DMS79 (cell line): Measurements from ENCODE around the gene FRZB.
"Not testable (repeated sequence)": the region's sequence is repeated elsewhere in the genome, so short reads cannot be mapped to it uniquely, and the experiment has no call there.

Experiments
- DNase-seq: peaks from one replicate; lab custom pipeline; 2025; lab: John Stamatoyannopoulos, UW

The FRZB gene

DNA sequence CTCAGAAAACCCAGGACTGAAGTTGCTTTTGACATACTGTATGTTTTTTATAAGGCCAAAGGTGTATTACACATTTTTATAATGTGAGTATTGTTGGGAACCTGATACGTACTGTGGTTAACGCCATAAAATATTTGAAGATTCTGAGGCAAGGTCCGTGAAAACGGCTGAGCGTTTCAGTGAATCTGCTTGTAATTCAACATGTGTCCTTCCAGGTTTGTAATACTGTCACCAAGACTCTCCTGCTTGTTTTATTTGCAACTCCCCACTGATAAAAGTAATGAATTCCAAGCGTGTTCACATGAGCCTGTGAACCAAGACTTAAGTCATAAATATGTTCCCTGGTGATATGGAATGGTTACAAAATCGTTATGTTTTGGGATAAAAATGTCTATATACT is 23.9 kb upstream of the FRZB start:
- no peak for DNase-seq

DNA sequence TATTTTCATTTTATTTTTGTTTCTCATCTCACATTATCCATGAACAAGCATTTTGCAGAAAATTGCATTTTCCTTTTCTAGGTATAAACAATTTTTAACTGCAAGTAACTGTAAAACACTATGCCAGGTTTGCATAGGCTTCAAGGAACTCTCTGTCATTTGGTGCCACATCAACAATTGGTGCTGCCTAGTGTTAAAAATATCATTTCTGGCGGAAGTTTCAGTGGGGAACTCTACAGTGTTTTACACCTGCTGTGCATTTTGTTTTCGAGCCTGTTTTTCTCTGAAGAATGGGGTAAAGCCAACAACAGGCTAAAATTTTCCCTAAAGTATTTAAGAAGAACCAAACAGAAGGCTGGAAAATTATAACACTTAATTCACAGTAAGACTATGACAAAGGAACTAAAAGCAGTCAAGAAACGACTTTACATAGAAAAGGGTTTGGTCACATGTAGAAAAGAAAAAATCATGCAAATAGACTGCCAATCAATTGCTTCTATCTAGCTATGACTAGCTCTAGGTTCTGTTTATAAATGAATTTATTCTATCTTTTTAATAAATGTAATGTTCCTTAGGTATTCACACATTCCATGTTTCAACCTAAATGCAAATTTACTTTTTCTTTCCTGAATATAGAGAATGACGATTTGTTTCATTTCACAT is 21.4 kb upstream of the FRZB start:
- no peak for DNase-seq

DNA sequence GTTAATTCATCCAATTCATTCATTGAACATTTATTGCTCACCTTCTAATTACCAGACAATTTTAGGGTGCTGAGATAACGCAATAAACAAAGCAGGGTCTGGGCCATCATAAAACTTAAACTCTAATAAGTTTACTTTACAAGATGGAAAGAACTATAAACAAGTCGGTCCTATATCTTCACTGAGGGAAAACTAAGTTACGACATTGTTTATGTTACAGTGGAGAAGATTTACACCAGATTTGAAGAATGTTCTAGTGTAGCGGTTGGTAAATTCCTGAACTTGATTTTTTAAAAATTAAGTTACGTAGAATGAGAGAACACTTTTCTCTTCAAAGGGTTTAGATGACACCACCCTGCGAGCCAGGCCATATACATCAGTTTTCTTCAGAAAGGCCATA is 20.7 kb upstream of the FRZB start:
- DNase-seq = no peak

DNA sequence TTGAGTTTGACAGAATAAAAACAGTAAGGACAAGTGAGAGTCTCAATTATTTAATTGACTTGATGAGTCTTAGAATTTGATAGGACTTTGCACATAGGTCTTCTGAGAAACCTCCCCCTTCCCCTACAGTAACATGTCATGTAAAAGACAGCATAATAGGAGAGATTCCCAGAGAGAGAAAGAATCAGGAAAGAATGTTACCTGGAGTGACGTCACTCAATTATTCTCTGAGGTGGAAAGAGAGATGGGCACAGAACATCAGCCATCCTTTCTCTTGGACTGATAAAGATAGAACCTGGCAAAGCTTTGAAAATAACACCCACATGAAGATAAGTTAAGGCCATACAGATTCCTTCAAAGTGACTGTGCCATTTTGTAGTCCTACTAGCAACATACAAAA is 19.3 kb upstream of the FRZB start:
- no peak for DNase-seq

DNA sequence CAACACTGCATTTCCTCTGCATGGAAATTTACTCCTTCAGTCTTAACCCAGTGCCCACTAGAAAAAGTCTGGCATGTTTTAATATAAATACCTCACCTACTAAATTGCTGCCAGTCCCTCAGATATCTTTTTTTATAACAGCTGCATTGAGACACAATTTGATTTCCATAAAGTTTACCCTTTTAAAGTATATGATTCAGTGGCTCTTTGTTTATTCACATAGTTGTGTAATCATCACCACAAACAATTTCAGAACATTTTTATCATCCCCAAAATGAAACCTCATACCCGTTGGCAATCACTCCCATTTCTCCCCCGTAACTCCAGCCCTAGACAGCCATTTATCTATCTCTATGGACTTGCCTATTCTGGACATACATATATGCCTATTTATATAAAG is 17.0 kb upstream of the FRZB start:
- DNase-seq = no peak

DNA sequence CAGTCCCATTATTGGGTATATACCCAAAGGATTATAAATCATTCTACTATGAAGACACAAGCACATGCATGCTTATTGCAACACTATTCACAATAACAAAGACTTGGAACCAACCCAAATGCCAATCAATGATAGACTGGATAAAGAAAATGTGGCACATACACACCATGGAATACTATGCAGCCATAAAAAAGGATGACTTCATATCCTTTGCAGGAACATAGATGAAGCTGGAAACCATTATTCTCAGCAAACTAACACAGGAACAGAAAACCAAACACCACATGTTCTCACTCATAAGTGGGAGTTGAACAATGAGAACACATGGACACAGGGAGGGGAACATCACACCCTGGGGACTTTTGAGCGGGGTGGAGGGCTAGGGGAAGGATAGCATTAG is 13.7 kb upstream of the FRZB start:
- DNase-seq = not testable (repeated sequence)

DNA sequence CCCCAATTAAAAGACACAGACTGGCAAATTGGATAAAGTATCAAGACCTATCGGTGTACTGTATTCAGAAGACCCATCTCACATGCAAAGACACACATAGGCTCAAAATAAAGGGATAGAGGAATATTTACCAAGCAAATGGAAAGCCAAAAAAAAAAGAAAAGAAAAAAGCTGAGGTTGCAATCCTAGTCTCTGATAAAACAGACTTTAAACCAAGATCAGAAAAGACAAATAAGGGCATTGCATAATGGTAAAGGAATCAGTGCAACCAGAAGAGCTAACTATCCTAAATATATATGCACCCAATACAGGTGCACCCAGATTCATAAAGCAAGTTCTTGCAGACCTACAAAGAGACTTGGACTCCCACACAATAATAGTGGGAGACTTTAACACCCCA is 10.2 kb upstream of the FRZB start:
- not testable (repeated sequence) for DNase-seq

DNA sequence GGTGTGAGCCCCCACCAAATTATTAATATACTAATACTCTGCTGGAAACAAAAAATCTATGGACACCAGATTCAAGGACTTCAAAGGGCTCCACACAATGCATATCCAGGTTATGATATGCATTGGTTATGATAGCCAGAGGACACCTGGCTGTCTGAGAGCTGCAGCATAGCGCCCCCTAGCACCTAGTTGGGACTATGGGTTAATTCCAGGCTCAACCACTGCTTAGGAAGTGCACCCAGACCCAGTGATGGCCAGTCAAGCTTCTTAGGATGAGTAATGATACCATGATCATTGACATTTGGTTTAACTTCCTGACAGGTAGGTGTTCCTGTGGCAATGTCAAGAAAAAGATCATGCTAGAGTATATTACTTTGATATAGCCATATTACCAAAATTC is 3.8 kb upstream of the FRZB start:
- DNase-seq = no peak

DNA sequence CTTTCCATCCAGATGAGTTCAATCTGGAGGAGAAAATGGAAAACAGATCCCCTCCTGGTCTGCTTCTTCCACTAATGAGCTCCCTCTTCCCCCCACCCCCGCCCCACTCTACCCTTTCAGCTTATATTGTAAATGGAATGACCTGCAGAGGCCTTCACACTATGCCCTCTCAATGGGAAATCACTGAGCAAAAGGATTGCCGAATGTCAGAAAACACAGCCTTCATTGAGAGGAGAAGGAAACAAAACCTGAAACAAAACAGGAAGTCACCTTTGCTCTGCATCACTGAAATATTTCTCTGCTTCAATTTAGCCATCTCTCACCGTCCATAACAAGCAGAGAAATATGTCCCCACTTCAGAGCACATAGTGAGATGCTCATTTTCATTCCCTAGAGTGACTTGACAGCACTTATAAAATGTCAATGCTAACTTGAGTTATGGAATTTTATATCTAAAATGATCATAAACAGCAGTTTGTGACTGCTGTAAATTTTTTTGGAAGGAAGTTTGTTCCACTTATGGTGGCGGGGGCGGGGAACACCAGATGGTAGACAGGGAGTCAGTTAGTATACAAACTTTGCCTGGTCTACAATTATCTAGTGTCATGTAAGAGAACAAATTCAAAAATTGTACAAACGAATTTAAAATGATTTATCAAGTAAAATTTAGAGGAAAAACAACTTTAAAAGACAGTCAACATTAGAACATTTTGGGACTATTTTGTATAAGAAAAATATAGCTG is 1.8 kb upstream of the FRZB start:
- DNase-seq = no peak

DNA sequence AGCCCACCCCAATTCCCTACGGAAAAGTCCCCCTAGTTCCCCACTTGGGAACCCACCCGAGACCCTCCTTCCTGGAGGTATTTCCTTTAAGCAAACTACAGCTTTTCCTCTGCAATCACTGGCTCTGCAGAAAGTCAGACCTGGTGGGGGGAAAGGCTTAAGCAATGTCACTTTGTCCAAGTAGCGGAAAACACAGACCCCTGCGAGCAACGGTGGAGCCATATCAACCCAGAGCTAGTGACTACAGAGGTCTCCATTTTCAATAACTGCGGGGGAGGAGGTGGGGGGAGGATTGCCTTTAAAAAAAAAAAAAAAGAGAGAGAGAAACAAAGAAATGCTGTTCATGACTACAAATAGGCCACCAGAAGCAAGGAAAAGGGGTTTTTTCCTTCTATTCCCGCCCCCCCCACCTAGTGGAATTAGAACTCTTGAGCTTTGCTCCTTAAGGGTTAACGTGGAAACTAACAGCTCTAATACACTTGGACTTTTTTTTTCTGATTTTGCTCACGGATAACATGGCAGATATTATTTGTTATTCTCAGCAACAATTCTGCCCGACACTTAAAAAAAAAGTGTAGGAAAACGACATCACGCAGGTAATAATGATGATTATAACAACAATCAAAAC is 1.1 kb upstream of the FRZB start:
- DNase-seq = no peak

DNA sequence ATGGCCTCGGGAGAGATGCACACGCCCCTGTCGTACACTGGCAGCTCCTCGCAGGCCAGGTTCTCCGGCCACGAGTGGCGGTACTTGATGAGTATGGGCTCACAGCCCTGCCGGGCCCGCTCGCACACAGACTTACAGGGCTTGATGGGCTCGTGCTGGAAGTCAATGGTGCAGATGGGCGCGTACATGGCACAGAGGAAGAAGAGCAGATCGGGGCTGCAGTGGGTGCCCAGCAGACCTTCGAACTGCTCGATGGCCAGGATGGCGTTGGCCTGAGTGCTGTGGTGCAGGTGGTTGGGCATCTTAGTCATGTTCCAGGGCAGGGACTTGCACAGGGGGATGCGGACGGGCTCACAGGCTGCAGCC is 359 bp downstream of the FRZB start:
- no peak for DNase-seq

DNA sequence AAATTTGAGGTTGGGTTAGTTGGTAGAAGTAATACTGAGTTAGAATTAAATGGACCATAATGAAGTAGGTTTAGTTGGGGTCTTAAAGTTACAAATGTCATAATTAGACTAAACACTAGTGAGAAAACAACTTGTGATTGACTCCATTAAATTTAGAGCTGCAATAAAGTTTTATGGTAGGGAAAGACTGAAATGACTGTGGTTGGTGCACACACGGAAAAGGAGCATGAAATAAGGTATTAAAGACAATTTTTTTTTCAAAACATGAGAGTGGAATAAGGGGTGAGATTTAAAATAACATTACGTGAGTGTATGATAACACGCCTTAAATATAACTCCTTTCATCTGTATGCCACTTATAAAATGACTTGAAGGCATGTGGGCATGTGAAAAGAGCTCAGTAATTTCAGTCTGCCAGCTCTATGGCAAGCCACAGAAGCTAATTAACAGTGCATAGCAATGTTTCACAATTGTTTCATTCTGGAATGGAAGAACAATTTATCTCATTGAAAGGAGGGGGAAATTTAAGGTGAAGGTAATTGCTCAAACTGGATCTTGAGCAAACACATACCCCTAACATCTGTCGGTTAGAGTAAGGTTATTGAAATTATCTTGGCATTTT is 1.4 kb downstream of the FRZB start:
- no peak for DNase-seq

DNA sequence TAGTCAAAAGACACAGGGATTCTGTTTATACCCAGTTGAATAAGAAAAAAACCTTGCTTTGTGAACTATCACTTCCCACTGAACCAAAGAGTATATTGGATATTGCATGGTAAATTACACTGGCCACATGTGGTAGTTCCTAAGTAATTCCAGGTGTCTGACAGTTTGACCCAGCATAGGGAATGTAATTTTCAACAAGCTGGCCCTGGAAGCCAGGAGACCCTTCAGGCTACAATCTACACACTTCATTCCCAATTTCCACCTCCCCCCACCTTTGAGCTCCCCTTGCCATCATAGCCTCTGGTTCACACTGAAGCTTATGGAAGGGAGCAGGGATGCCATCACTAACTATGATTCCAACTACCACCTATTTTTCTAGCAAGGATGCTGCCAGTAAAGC is 2.8 kb downstream of the FRZB start:
- DNase-seq = no peak

DNA sequence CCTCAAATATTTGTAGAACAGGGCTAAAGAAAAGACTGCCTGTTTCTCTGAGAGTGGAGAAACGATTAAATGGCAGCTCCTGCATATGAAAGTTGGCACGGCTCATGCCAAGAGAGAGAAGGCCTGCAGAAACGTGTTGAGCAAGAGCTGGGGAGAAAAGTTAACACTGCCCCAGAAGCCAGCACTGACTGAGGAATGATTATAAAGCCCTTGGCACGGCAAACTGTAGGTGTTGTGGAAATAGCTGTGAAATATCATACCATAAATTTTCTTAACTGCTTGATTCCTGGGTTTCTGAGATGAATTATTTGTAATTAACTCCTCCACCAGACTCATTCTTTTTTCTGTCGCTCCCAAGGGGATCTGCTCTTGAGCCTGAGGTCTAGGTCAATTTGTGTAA is 4.3 kb downstream of the FRZB start:
- DNase-seq = no peak

DNA sequence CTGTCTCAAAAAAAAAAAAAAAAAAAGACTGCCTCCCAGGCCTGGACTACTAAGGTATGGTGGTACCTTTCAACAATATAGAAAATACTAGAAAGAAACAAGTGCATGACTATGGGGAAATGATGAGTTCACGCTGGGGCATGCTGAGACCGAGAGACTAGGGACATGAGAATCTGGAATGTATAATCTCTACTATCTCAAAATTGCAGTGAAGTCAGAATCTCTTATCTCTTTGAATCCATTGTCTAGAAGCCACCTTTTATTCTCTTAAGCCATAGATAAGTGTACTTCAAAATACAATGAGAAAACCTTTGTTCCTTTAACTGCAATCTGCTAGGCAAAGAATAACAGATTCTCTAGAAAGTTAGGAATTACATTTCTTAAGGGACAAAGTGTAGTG is 5.6 kb downstream of the FRZB start:
- DNase-seq = no peak

DNA sequence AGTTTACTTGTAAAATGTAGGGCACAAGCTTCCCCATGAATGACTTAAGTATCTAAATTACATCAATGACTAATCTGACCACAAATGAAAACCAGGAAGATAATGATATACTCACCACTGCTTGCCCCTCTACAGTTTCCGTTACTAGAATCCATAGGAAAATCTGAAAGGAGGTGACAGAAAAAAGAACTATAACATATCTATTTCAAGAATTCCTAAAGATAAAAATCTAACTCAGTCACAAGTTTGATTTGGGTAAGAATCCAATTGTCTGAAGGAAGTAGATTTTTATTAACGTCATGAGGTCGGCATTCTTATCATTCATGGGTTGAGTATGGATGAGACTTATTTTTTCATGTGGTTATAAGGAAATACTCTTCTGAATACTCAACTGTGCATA is 7.8 kb downstream of the FRZB start:
- no peak for DNase-seq

DNA sequence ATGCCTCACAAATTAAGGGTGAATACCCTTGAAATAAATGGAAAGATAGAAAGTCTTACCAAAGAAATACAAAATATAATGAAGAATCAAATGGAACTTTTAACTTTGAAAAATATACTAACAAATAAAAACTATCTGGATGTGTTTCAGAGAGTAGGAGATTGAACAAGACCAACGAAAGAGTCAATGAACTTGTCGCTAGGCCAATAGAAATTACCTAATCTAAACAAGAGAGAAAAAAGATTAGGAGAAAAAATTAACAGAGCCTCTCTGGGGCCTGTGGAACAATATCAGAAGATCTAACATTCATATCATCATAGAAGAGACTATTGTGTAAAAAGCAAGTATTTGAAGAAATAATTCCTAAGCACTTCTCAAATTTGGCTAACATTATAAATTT is 11.1 kb downstream of the FRZB start:
- no peak for DNase-seq

DNA sequence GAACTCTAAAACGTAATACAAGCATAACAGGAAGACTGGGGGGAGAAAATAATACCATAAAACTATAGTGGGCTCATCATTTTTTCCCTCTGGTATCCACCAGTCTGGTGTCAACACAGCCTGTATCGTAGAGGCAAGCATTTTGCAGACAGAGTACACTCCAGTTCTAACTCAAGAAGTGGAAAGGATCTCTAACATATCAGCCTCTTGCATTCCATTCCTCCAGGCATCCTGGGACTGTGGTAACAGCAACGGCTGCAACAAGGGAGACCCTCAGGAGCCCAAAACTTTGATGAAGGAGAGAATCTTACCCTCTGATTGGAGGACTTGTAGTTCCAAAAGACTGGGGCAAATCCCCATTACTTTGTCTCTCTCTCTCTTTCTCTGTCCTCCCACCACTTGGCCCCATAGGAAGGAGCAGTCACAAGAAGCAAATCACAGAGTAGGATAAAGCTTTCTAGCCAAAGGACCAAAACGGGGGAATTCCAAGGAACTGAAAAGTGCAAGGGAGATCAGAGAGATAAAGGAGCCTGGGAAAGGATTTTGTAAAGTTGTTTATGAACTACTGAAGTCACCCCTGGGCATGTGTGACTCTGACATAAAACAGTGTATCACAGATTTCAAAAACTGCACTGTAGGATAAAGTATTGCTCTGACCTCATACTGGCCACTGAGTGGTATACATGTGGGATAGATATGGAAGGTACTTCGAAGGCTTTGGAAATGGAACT is 11.9 kb downstream of the FRZB start:
- no peak for DNase-seq

DNA sequence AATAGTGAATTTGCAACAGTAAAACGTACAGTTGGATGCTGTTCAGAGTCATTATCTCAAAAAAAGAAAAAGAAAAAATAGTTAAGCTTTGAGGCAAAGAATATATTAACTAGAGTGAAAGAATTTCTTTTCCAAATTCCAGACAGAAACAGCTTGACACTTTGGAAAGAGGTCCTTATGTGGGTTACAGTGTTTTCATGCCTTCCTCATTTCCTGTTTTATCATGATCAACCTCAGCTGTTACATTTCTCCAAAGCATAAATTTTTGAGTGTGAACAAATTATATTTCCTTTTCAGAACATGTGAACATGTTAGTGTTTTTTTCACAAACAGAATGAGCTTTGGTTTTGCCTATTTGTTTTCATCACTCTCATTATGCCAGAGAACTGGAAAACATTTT is 13.6 kb downstream of the FRZB start:
- no peak for DNase-seq

DNA sequence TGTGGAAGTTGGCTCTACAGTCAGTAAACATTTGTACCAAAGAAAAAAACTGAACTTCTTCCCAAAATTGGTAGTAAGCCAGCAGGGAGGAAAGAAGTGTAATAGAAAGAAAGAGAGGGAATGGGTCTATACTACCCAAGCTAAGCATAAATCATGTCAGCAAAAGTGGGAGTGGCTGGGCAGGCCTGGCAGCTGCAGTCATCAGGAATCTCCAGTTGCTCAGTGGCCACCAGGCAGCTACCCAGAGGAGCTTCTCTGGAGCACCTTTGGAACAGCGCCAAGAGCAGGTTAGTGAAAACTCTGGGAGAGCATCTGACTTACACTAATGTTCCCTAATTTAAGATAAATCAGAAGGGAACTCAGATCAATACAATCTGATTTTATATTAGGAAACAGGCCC is 14.3 kb downstream of the FRZB start:
- no peak for DNase-seq

DNA sequence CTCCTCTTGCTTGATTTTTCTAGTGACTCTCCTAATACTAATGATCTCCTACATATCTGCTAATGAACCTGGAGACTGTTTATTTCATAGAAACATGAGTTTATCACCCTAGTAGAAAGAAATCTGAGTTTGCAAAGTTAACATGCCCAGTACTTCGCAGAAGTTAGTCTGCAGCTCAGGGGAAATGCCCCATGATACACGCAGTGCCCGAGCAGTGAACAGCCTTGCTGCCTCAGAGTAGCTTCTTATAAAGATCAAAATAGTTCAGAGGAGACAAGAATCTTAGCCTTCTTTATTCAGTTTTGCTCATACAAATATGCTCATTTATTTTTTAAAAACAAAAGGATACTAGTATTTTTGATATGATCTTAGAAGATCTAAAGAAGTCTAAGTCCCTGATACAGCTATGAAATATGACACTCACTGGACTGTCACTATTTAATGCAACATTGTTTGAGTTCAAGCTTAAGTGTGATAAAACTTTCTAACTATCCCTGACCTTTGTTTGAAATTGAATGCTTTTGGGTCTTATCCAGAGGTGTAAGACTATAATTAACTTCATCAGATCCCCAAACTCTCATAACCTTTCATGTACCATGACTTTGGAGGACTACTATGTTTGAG is 20.5 kb downstream of the FRZB start:
- no peak for DNase-seq

DNA sequence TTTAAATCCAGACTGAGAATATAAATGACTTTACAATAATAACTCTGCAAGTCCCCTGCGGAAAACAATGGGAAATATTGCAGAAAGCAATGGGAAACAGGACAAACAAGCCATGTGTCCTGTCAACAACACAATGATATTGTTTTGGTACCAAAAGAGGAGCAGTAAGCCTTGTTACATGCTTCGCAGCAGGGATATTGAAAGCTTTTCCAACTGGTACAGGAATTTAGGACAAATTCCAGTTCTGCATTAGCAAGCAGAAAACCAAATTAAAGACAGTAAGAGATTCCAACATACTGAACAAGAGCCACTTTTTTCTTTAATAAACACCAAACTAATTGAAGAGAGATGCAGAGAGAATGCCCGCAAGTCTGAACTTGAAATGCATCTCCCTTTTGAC is 30.0 kb downstream of the FRZB start:
- DNase-seq = no peak
